LoVo (cell line): ENCODE data around the gene TANK.
"Not testable (repeated sequence)": the region's sequence is repeated elsewhere in the genome, so short reads cannot be mapped to it uniquely, and the experiment has no call there.

Source experiments
- DNase-seq: peaks from one replicate; pipeline ENCODE4 v3.0.0-alpha.2; 2016; ENCODE audit warnings: low spot score

TANK gene

GRCh38 chr2:161169335-161169734 is 9.1 kb downstream of the TANK start:
- DNase-seq: no peak

DNA sequence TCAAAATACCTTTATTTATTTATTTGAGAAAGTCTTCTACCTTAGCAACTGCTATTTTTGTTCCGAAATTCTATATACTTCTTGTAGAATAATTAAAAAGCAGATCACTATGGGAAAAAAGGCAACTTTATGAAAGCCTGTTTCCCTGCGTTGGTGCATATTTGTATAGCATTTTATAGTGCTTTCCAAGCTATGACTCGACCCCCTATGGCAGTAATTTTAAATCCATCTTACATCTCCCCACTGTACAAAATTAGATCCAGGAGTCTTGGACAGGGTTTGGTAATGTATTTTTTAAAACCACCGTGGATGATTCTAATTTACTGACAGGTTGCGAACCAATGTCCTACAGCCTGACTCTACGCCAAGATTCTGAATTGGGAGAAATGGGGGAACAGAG is 10.1 kb downstream of the TANK start:
- DNase-seq: no peak

DNA sequence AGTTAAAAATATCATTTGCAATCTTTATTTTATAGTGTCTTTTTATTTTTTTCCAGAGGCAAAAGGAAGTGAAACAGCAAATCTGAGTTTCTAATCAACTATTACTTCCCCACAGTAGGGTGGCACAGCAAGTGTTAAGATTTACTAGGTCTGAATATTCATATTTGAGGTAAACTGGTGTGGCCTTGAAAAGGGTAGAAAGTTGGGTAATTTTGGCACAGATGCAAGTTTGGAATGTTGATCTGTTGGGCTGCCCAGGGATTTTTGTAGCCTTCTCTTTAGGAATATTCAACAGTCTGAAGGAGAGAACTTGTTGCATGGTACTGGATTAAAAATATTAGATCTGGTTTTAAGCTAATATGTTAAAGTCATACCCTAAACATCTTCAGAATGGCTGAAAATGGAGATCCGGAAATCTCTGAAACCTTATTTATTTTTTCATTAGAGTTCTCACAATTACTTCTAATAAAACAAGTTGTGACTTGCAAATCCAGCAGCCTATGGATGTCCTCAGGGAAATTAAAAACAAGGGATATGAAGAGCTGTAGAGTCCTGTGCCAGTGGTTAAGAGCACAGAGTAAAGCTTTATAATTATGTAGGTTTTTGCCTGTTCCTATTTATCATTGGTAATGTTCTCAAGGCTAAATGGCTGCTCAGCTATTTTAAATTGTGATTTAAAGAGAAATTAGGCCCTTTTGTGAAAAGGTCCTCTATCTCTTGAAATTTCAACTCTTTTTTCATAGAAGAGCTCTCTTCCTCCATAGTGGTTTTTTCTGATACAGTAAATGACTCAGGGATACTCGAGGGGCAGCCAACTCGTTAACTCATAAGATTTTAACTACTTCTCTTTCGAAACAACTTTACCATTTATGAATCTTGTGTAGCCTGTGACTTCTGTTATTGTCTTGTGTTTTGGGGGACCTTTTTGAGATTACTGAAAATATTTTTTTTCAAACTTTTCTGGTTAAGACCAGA is 11.0 kb downstream of the TANK start:
- no peak for DNase-seq

DNA sequence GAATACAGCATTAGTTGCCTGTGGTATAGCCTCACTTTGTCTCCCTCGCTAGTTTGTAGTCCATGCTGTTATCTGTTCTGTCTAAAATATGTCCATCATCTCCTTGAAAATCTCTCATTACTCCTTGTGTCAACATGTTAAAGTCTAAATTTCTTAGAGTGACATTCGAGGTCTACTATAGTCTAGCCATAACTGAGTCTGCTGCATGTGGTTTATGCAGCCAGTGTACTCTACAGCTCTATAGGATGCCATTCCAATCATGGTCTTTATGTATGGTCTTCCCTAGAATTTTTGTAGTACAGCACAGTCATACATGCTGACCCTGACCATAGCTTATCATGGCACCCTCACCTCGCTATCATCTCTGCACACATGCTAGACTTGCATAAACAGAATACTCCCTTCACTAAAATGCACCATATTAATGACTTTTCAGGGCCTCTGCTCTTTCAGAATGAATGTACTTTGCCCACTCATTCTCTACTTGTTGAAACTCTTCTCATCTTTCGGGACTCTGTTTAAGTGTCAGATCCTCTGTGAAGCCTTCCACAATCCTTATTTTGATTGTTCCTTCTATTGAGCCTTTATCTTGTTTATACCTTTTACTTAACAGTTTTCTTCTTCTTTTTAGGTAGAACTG is 12.8 kb downstream of the TANK start:
- no peak for DNase-seq

DNA sequence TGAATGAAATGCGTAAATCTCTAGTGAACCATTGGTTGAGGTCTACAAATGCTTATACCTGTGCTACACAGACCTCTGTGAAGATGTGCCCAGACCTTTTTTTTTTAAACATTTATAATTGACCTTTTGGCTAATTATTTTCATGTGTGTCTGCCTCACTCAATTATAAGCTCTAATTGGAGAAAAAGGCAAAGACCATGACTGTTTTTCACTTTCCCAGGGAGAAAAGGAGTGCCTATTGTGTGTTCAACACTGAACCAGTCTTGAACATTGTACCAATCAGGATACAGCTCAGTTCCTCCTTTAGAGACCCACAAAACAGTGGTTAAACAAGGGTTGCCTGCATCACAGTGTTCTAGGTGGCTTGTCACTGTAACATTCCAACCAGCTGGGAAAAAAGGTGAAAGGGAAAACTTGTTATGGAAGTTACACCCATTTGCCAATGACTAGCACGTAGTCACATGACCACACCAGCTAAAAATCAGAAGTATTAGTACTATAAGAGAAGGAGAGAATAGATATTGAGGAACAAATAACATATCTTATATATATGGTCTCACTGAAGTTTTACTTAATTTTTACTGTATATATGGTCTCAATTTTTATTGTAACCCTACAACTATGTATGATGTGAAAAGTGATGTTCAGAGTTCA is 13.4 kb downstream of the TANK start:
- no peak for DNase-seq

- no peak for DNase-seq
Observed at GRCh38 chr2:161177969-161178368, 17.7 kb downstream of the TANK start.

GRCh38 chr2:161178756-161179155 is 18.5 kb downstream of the TANK start:
- DNase-seq: no peak

GRCh38 chr2:161190050-161190449 is 29.8 kb downstream of the TANK start:
- DNase-seq: no peak

GRCh38 chr2:161195602-161196001 is 35.4 kb downstream of the TANK start:
- not testable (repeated sequence) for DNase-seq

- DNase-seq: no peak
Observed at GRCh38 chr2:161199912-161200701, 39.9 kb downstream of the TANK start.

DNA sequence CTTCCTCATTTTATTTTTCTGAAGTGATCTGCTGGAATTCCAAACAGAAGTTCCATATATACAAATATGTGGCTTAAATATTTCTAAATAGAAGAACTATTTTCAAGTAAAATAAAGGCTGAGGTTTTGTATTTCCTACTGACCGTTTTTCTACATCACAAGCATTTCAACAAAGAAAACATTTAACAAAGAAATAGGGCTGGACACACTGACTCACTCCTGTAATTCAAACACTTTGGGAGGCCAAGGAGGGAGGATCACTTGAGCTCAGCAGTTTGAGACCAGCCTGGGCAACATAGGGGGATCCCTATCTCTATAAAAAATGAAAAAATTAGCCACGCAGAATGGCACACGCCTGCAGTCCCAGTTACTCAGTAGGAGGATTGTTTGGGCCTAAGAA is 44.6 kb downstream of the TANK start:
- no peak for DNase-seq

- no peak for DNase-seq
Observed at GRCh38 chr2:161206471-161207032, 46.3 kb downstream of the TANK start.

DNA sequence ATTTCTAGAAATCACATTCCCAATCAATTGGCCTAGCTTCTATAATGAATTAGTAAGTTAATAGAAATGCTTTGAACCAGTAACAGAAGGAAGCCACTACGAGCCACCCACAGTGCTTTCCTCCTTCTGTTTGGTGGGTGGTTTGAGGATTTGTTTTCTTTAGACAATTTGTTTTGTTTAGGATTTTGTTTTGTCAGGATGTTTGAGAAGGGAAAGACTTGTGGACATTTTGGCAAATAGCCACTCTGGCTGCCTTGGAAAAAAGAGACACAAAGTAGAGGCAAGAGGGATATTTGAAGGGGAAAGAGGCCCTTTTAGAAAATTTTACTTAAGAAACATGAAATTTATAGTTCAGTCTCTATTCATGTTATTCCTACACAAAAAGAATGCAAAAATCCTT is 47.7 kb downstream of the TANK start:
- no peak for DNase-seq

- no peak for DNase-seq
Observed at GRCh38 chr2:161208527-161209139, 48.4 kb downstream of the TANK start.

- DNase-seq: no peak
Observed at GRCh38 chr2:161209902-161210301, 49.7 kb downstream of the TANK start.

- no peak for DNase-seq
Observed at GRCh38 chr2:161217597-161218185, 57.5 kb downstream of the TANK start.

DNA sequence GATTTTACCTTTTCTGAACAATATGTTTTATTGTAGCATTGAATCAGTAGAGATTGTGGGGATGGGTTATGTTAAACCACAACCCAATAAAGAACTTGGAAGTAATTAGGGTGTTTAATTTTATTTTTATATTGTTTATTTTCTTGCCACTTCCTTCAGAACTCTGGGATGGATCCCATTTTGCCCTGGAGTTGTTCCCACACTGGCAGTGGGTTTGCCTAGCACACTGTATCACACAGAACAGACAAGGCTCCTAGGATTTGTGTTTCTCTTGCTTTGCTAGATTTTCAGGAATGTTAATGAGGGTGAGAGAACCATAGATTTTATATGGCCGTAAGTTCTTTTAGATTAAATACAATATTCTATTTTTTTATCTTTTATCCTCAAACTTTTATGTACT is 59.0 kb downstream of the TANK start:
- no peak for DNase-seq

- peak; percentile 36 for DNase-seq
Observed at GRCh38 chr2:161223139-161223732, 63.0 kb downstream of the TANK start.

DNA sequence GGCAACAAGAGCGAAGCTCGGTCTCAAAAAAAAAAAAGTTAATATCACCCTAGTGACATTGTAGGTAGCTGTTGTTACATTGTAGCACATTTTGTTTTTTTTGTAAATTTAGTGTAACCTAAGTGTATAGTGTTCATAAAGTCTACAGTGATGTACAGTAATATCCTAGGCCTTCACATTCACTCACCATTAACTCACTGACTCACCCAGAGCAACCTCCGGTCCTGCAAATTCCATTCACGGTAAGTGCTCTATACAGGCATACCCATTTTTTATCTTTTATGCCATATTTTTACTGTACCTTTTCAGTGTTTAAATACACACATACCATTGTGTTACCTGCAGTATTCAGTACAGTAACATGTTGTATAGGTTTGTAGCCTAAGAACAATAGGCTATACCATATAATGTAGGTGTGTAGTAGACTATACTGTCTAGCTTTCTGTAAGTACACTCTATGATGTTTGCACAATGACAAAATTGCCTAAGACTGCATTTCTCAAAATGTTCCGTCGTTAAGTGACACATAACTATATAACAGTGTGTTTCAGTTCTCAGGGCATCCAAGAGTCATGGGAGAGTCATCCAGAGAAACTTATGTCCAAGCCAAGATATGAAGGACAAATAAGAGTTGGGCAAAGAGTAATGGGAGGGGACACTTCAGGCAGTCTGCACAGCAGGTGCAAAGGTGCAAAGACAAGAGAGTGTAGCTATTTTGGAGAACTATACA is 68.4 kb downstream of the TANK start:
- no peak for DNase-seq

DNA sequence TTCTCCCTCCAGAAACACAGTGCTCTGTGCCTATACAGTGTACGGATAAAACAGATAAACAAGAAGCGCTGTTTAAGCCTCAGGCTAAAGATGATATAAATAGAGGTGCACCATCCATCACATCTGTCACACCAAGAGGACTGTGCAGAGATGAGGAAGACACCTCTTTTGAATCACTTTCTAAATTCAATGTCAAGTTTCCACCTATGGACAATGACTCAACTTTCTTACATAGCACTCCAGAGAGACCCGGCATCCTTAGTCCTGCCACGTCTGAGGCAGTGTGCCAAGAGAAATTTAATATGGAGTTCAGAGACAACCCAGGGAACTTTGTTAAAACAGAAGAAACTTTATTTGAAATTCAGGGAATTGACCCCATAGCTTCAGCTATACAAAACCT is 70.7 kb downstream of the TANK start:
- DNase-seq: no peak
